OCI-LY3 (cell line): Measurements from ENCODE around the gene SLC25A43.

Source experiments
- CTCF ChIP-seq: fragments of 200-600, 300-600 bp; sonication (generic); IDR thresholded peaks from 2 replicates; pipeline ENCODE4 v1.5.1; 2014; ENCODE audit warnings: antibody characterized with exemption, low read length, low read depth
- EZH2phosphoT487 ChIP-seq: fragments of 200-600 bp; shearing (Covaris generic); IDR thresholded peaks from 2 replicates; pipeline ENCODE4 v1.6.1; 2018; ENCODE audit warnings: antibody characterized with exemption, mixed run types, low read depth

DNA sequence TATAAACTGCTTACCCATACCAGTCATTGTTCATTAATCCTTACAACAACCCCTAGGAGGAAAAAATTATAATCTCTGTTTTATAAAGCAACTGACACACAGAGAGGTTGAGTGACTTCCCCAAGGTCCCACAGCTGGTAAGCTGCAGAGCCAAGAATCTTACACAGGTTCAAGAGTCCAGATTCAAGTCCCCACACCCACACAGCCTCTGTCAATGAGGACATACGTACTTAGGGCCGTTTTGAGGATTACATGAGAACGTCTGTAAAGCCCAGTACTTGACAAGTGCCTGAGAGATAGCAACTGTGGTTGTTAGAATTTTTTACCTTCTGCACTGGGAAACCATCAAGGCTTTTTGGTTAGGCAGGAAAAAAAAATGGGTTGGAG is 556 bp upstream of the SLC25A43 start:
- TF ChIP-seq CTCF (no peak), EZH2phosphoT487 (no peak)
